Right renal pelvis (tissue), 4 donors: Measurements from ENCODE around the gene TNFAIP8L1. TPM values are rescaled to one million over a fixed set of nuclear protein-coding genes. Genes with fewer than 3 reads are reported as not detected.

ENCODE experiments used
- DNase-seq, 4 donors: peaks; one replicate each; pipeline ENCODE4 v3.0.0-alpha.2; 2013; ENCODE audit warnings: low read depth in 4 of 4, low spot score in 3 of 4, missing footprints in 1 of 4
- polyA plus RNA-seq, 4 donors: library from polyadenylated mRNA; unstranded; fragments of 120-200 nt; gene quantifications; one replicate each; pipeline ENCODE4 v1.2.1, GENCODE V29; 2013; ENCODE audit not compliant: insufficient read length in 4 of 4

The TNFAIP8L1 gene
- polyA plus RNA-seq, 4 donors: 11.6 to 13.8 (median 13.6) TPM

GRCh38 chr19:4697304-4697703 is 58.0 kb downstream of the TNFAIP8L1 start:
- DNase-seq: no peak

GRCh38 chr19:4699826-4700692 is 60.7 kb downstream of the TNFAIP8L1 start:
- DNase-seq: no peak

GRCh38 chr19:4700693-4700970 is 61.3 kb downstream of the TNFAIP8L1 start:
- no peak for DNase-seq

DNA sequence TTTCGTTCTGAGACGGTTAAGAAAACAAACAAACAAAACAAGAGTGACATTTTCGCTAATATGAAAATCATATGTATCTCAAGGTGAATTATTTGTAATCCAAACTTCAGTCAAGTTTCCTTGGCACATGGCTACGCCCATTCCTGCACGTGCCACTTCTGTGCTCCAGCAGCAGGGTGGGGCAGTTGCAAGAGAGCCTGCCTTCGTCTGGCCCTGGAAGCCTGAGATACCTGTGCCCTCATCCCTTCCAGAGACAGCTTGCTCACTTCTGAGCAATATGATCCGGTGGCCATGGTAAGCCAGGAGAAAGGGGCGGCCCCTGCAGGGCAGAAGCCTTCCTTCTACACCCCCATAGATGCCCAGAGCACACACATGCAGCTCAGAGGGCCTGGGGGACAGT is 62.2 kb downstream of the TNFAIP8L1 start:
- no peak for DNase-seq

DNA sequence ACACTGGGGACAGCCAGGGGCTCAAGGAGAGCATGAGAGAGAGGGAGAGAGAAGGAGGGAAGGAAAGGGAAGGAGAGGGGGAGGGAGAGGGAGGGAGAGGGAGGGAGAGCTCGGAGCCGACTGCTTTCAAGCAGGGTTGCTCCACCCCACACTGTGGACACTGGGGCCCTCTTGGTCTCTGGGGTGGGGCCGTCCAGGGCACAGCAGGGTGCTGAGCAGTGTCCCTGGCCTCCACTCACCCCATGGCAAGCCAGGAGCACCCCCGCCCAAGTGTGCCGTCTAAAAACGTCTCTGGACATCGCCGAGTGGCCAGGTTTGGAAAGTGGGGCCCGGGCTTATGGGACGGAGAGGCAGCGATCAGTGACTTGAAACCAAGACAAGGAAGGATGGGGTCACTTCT is 63.4 kb downstream of the TNFAIP8L1 start:
- no peak for DNase-seq

GRCh38 chr19:4703671-4704316 is 64.5 kb downstream of the TNFAIP8L1 start:
- no peak for DNase-seq

GRCh38 chr19:4704317-4704673 is 65.0 kb downstream of the TNFAIP8L1 start:
- DNase-seq: no peak

Other genes with a start within 250 kb of the TNFAIP8L1 start
- 10 to 100 TPM; 60.1 to 82.5 (median 64.7) TPM for gene SH3GL1, start 239.0 kb upstream of the TNFAIP8L1 start, polyA plus RNA-seq
- 10 to 100 TPM; 21.8 to 27.0 (median 25.4) TPM for gene CHAF1A, start 236.9 kb upstream of the TNFAIP8L1 start, polyA plus RNA-seq
- gene UBXN6, start 181.7 kb upstream of the TNFAIP8L1 start, polyA plus RNA-seq: 100 to 1,000 TPM in 2 of 4 donors, 10 to 100 TPM in 2; 94.1 to 127 (median 100) TPM
- 10 to 100 TPM; 65.1 to 87.4 (median 71.1) TPM for gene HDGFL2, start 167.2 kb upstream of the TNFAIP8L1 start, polyA plus RNA-seq
- gene PLIN4, start 121.0 kb upstream of the TNFAIP8L1 start, polyA plus RNA-seq: 1 to 10 TPM in 1 of 4 donors, under 1 TPM in 3; 0.39 to 1.3 (median 0.68) TPM
- gene PLIN5, start 104.3 kb upstream of the TNFAIP8L1 start, polyA plus RNA-seq: 1 to 10 TPM; 2.7 to 4.8 (median 3.5) TPM
- 1 to 10 TPM in 2 of 4 donors, under 1 TPM in 2; 0.57 to 1.6 (median 0.85) TPM for gene LRG1, start 99.5 kb upstream of the TNFAIP8L1 start, polyA plus RNA-seq
- gene SEMA6B, start 79.8 kb upstream of the TNFAIP8L1 start, polyA plus RNA-seq: 1 to 10 TPM; 2.3 to 3.8 (median 3.0) TPM
- gene MYDGF, start 30.8 kb downstream of the TNFAIP8L1 start, polyA plus RNA-seq: 10 to 100 TPM; 61.8 to 99.4 (median 69.1) TPM
- gene DPP9, start 84.3 kb downstream of the TNFAIP8L1 start, polyA plus RNA-seq: 10 to 100 TPM; 16.4 to 25.5 (median 21.9) TPM
- 1 to 10 TPM; 1.4 to 2.1 (median 1.7) TPM for gene FEM1A, start 152.2 kb downstream of the TNFAIP8L1 start, polyA plus RNA-seq
- 1 to 10 TPM; 5.6 to 8.1 (median 6.6) TPM for gene TICAM1, start 192.2 kb downstream of the TNFAIP8L1 start, polyA plus RNA-seq
- gene PLIN3, start 228.2 kb downstream of the TNFAIP8L1 start, polyA plus RNA-seq: 10 to 100 TPM; 42.9 to 56.5 (median 45.0) TPM